NT2/D1 (cell line): ENCODE results near the gene NLK.
"Not testable (repeated sequence)": the region's sequence is repeated elsewhere in the genome, so short reads cannot be mapped to it uniquely, and the experiment has no call there.

Experiments used
- SUZ12 ChIP-seq: IDR thresholded peaks from 2 replicates; pipeline ENCODE4 v1.6.1; 2011; ENCODE audit not compliant: insufficient read length, insufficient read depth; ENCODE audit errors: extremely low read depth
- YY1 ChIP-seq: IDR thresholded peaks from 2 replicates; pipeline ENCODE4 v1.6.1; 2011; ENCODE audit not compliant: insufficient read length, insufficient read depth

DNA sequence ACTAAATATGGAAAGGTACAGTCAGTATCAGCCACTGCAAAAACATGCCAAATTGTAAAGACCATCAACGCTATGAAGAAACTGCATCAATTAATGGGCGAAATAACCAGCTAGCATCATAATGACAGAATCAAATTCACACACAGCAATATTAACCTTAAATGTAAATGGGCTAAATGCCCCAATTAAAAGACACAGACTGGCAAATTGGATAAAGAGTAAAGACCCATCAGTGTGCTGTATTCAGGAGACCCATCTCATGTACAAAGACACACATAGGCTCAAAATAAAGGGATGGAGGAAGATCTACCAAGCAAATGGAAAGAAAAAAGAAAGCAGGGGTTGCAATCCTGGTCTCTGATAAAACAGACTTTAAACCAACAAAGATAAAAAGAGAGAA lies 171.1 kb downstream of the NLK start:
- not testable (repeated sequence) for TF ChIP-seq YY1, SUZ12
